ENCODE measurements around the gene HAS3. TPM values are rescaled to one million over a fixed set of nuclear protein-coding genes. Genes with fewer than 3 reads are reported as not detected.
"Not testable (repeated sequence)": the region's sequence is repeated elsewhere in the genome, so short reads cannot be mapped to it uniquely, and the experiment has no call there.

The HAS3 gene
- total RNA-seq, 2 donors from 2014 or later: 0.11 to 0.28 TPM

- TF ChIP-seq, protein P1, sequence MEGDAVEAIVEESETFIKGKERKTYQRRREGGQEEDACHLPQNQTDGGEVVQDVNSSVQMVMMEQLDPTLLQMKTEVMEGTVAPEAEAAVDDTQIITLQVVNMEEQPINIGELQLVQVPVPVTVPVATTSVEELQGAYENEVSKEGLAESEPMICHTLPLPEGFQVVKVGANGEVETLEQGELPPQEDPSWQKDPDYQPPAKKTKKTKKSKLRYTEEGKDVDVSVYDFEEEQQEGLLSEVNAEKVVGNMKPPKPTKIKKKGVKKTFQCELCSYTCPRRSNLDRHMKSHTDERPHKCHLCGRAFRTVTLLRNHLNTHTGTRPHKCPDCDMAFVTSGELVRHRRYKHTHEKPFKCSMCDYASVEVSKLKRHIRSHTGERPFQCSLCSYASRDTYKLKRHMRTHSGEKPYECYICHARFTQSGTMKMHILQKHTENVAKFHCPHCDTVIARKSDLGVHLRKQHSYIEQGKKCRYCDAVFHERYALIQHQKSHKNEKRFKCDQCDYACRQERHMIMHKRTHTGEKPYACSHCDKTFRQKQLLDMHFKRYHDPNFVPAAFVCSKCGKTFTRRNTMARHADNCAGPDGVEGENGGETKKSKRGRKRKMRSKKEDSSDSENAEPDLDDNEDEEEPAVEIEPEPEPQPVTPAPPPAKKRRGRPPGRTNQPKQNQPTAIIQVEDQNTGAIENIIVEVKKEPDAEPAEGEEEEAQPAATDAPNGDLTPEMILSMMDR (IDR thresholded peaks at IDR 0.05): no peak
- Histone ChIP-seq H3K36me3 (peaks cover 7% of the 10 kb centered on the region), H3K27ac (no peak overlapping the region), H3K4me1 (peaks cover 0 to 28% of the 10 kb centered on the region in 2 donors), H3K27me3 (no peaks in the 10 kb centered on the region), H3K9me3 (no peaks in the 10 kb centered on the region), H3K4me3 (peak overlapping the region; percentile 66 to 95)
- no peak for DNase-seq (ENCODE audit: low spot score)
Observed at GRCh38 chr16:69133373-69133954, 28.0 kb downstream of the HAS3 start.

GRCh38 chr16:69138608-69139007, 33.2 kb downstream of the HAS3 start:
- H3K36me3 ChIP-seq: peaks cover 38% of the 10 kb centered on the region
- TF ChIP-seq, protein P1 (IDR thresholded peaks at IDR 0.05): no peak
- H3K27ac ChIP-seq: no peak overlapping the region
- peaks cover 0 to 4% of the 10 kb centered on the region in 2 donors for H3K4me1 ChIP-seq
- no peak for DNase-seq (ENCODE audit: low spot score)
- no peaks in the 10 kb centered on the region for H3K27me3 ChIP-seq
- H3K9me3 ChIP-seq: no peaks in the 10 kb centered on the region
- no peak overlapping the region for H3K4me3 ChIP-seq

GRCh38 chr16:69139464-69139863, 34.0 kb downstream of the HAS3 start:
- not testable (repeated sequence) for H3K9me3 ChIP-seq; H3K27me3 ChIP-seq; H3K27ac ChIP-seq; H3K4me1 ChIP-seq; H3K4me3 ChIP-seq; DNase-seq (ENCODE audit: low spot score)
- H3K36me3 ChIP-seq: peaks cover 46% of the 10 kb centered on the region

- no peak for DNase-seq (ENCODE audit: low spot score)
- no peak overlapping the region for H3K4me3 ChIP-seq
- TF ChIP-seq, protein P1 (IDR thresholded peaks at IDR 0.05): no peak
- H3K9me3 ChIP-seq: no peaks in the 10 kb centered on the region
- peaks cover 55% of the 10 kb centered on the region for H3K36me3 ChIP-seq
- H3K27ac ChIP-seq: no peak overlapping the region
- no peaks in the 10 kb centered on the region for H3K27me3 ChIP-seq
- no peaks in the 10 kb centered on the region for H3K4me1 ChIP-seq
Observed at GRCh38 chr16:69141014-69141413, 35.6 kb downstream of the HAS3 start.

- Histone ChIP-seq H3K9me3 (no peaks in the 10 kb centered on the region), H3K27me3 (no peaks in the 10 kb centered on the region), H3K36me3 (peaks cover 59% of the 10 kb centered on the region), H3K4me3 (no peak overlapping the region), H3K27ac (no peak overlapping the region), H3K4me1 (no peaks in the 10 kb centered on the region)
- TF ChIP-seq, protein P1 (IDR thresholded peaks at IDR 0.05): no peak
- no peak for DNase-seq (ENCODE audit: low spot score)
Observed at GRCh38 chr16:69141936-69142335, 36.5 kb downstream of the HAS3 start.

- Histone ChIP-seq H3K9me3 (no peaks in the 10 kb centered on the region), H3K27me3 (no peaks in the 10 kb centered on the region)
Observed at GRCh38 chr16:69143116-69143515, 37.7 kb downstream of the HAS3 start.

More at GRCh38 chr16:69143116-69143515, 37.7 kb downstream of the HAS3 start:
- no peak overlapping the region for H3K27ac ChIP-seq
- DNase-seq (ENCODE audit: low spot score): no peak
- no peaks in the 10 kb centered on the region for H3K4me1 ChIP-seq
- peaks cover 58% of the 10 kb centered on the region for H3K36me3 ChIP-seq
- no peak overlapping the region for H3K4me3 ChIP-seq
- TF ChIP-seq, protein P1 (IDR thresholded peaks at IDR 0.05): no peak

All from right atrium auricular region (tissue), 2 donors.